H1 (cell line): Measurements from ENCODE around the gene ATP1A3.

Source experiments
- BRCA1 ChIP-seq: IDR thresholded peaks from 2 replicates; pipeline ENCODE4 v1.6.1; 2012; ENCODE audit warnings: low read depth, low read length, improper control_type of control experiment
- CBX8 ChIP-seq: fragments of 300-800, 300-1000 bp; sonication (generic); IDR thresholded peaks from 2 replicates; pipeline ENCODE4 v1.7.1; 2016; ENCODE audit warnings: low read depth, low read length, borderline replicate concordance
- CEBPB ChIP-seq: IDR thresholded peaks from 2 replicates; pipeline ENCODE4 v1.6.1; 2012; ENCODE audit warnings: low read depth, low read length
- CTCF ChIP-seq, 3 experiments: IDR thresholded peaks; 1 replicate in 2 of 3; 2 replicates in 1 of 3; pipeline versions ENCODE4 v1.5.1 to v1.6.1; 2011; ENCODE audit warnings: low read length in 3 of 3, mild to moderate bottlenecking in 3 of 3, inconsistent platforms in 2 of 3, low read depth in 1 of 3, moderate library complexity in 1 of 3; ENCODE audit not compliant: insufficient read depth in 1 of 3; ENCODE audit errors: control extremely low read depth in 1 of 3
- GTF2F1 ChIP-seq: IDR thresholded peaks from 2 replicates; pipeline ENCODE4 v1.6.1; 2012; ENCODE audit warnings: low read depth, low read length, improper control_type of control experiment, borderline replicate concordance
- JUND ChIP-seq: IDR thresholded peaks from 2 replicates; pipeline ENCODE4 v1.6.1; 2011; ENCODE audit warnings: mild to moderate bottlenecking, improper control_type of control experiment, low read length
- RXRA ChIP-seq: IDR thresholded peaks from 2 replicates; pipeline ENCODE4 v1.6.1; 2011; ENCODE audit warnings: low read depth, mild to moderate bottlenecking, low read length, moderate library complexity; ENCODE audit not compliant: insufficient read depth
- TEAD4 ChIP-seq: IDR thresholded peaks from 2 replicates; pipeline ENCODE4 v1.6.1; 2012; ENCODE audit warnings: low read depth, low read length, inconsistent platforms, mixed read lengths

- TF ChIP-seq CBX8 (no peak), GTF2F1 (no peak), CEBPB (no peak), RXRA (no peak), CTCF (IDR thresholded peaks at IDR 0.05; ENCODE audit: control extremely low read depth in 1 of 3, insufficient read depth in 1 of 3, low read depth in 1 of 3, low read length in 3 of 3) (no peak), TEAD4 (no peak), BRCA1 (no peak), JUND (no peak)
Measured at GRCh38 chr19:41984961-41985360, 9.1 kb downstream of the ATP1A3 start.
